ENCODE results near the gene GALNT10.

- no peak for TF ChIP-seq CTCF (IDR thresholded peaks at IDR 0.05)
- TF ChIP-seq, protein P1, sequence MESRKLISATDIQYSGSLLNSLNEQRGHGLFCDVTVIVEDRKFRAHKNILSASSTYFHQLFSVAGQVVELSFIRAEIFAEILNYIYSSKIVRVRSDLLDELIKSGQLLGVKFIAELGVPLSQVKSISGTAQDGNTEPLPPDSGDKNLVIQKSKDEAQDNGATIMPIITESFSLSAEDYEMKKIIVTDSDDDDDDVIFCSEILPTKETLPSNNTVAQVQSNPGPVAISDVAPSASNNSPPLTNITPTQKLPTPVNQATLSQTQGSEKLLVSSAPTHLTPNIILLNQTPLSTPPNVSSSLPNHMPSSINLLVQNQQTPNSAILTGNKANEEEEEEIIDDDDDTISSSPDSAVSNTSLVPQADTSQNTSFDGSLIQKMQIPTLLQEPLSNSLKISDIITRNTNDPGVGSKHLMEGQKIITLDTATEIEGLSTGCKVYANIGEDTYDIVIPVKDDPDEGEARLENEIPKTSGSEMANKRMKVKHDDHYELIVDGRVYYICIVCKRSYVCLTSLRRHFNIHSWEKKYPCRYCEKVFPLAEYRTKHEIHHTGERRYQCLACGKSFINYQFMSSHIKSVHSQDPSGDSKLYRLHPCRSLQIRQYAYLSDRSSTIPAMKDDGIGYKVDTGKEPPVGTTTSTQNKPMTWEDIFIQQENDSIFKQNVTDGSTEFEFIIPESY (IDR thresholded peaks at IDR 0.05; ENCODE audit: borderline replicate concordance, low read depth): no peak
- TF ChIP-seq MEF2A (IDR thresholded peaks at IDR 0.05; ENCODE audit: borderline replicate concordance, low read depth): no peak
- TF ChIP-seq POLR2AphosphoS5 (IDR thresholded peaks at IDR 0.05; ENCODE audit: low read depth, low read length): no peak
- TF ChIP-seq FOXM1 (IDR thresholded peaks at IDR 0.05; ENCODE audit: low read depth): no peak
- no peak for TF ChIP-seq RFX5 (IDR thresholded peaks at IDR 0.05; ENCODE audit: low read length)
Measured at GRCh38 chr5:154345255-154345952, 154.9 kb downstream of the GALNT10 start.
